Stimulated activated naive CD8-positive, alpha-beta T cell treated with anti-CD3 and anti-CD28 coated beads, Interleukin-15, Interleukin-2, amounts not matched to agents 100 U/mL and 50 U/mL, for 24 hours (primary cell): ENCODE data around the gene AGBL4.

Experiments used
- ATAC-seq: fragments of 150-1000 bp; cut with Tn5 transposase; one replicate; pipeline ENCODE4 v1.10.0; 2021
- DNase-seq: peaks from one replicate; pipeline ENCODE4 v3.0.0; 2021

The AGBL4 gene

GRCh38 chr1:48823168-48823567 is 1200.6 kb downstream of the AGBL4 start:
- DNase-seq (no peak), ATAC-seq (peak; percentile 36)

GRCh38 chr1:48820491-48820890 is 1203.3 kb downstream of the AGBL4 start:
- DNase-seq: no peak
- ATAC-seq: no peak

GRCh38 chr1:48817505-48818114 is 1206.1 kb downstream of the AGBL4 start:
- DNase-seq: peak; percentile 55

GRCh38 chr1:48810740-48811139 is 1213.0 kb downstream of the AGBL4 start:
- ATAC-seq (no peak), DNase-seq (no peak)

More at GRCh38 chr1:48817505-48818114, 1206.1 kb downstream of the AGBL4 start:
- peak; percentile 46 for ATAC-seq

- DNase-seq: no peak
These were observed 1215.3 kb downstream of the AGBL4 start for GRCh38 chr1:48808496-48808895.

GRCh38 chr1:48807554-48808260 is 1216.0 kb downstream of the AGBL4 start:
- DNase-seq: no peak
- no peak for ATAC-seq

More at GRCh38 chr1:48808496-48808895, 1215.3 kb downstream of the AGBL4 start:
- no peak for ATAC-seq

- DNase-seq (no peak), ATAC-seq (no peak)
These were observed 1220.3 kb downstream of the AGBL4 start for GRCh38 chr1:48803474-48803873.

- ATAC-seq (peak; percentile 62), DNase-seq (no peak)
These were observed 1228.9 kb downstream of the AGBL4 start for GRCh38 chr1:48794816-48795215.

GRCh38 chr1:48793863-48794262 is 1229.9 kb downstream of the AGBL4 start:
- peak; percentile 14 for DNase-seq

GRCh38 chr1:48792961-48793360 is 1230.8 kb downstream of the AGBL4 start:
- no peak for ATAC-seq
- DNase-seq: no peak

More at GRCh38 chr1:48793863-48794262, 1229.9 kb downstream of the AGBL4 start:
- ATAC-seq: no peak

GRCh38 chr1:48790397-48790796 is 1233.4 kb downstream of the AGBL4 start:
- no peak for DNase-seq
- peak; percentile 82 for ATAC-seq

- DNase-seq (no peak), ATAC-seq (peak; percentile 8)
These were observed 1233.9 kb downstream of the AGBL4 start for GRCh38 chr1:48789903-48790302.

- DNase-seq (no peak), ATAC-seq (peak; percentile 32)
These were observed 1237.9 kb downstream of the AGBL4 start for GRCh38 chr1:48785869-48786268.

- no peak for DNase-seq
- ATAC-seq: no peak
These were observed 1239.5 kb downstream of the AGBL4 start for GRCh38 chr1:48784301-48784700.

GRCh38 chr1:48777219-48777895 is 1246.4 kb downstream of the AGBL4 start:
- ATAC-seq: no peak

GRCh38 chr1:48776393-48777218 is 1247.1 kb downstream of the AGBL4 start, which contains the start of gene BEND5:
Gene BEND5, minus strand, starts transcription at chr1:48776891. Its CDS starts 60 bp downstream, at chr1:48776831.
- DNase-seq (peak; percentile 75), ATAC-seq (peak; percentile 47)

More at GRCh38 chr1:48777219-48777895, 1246.4 kb downstream of the AGBL4 start:
- no peak for DNase-seq

- DNase-seq (no peak), ATAC-seq (no peak)
These were observed 1247.8 kb downstream of the AGBL4 start for GRCh38 chr1:48775831-48776392.

- DNase-seq: no peak
- ATAC-seq: no peak
These were observed 1250.6 kb downstream of the AGBL4 start for GRCh38 chr1:48773133-48773532.

GRCh38 chr1:48772211-48772610 is 1251.5 kb downstream of the AGBL4 start:
- no peak for ATAC-seq
- DNase-seq: no peak

- DNase-seq (no peak), ATAC-seq (no peak)
These were observed 1252.2 kb downstream of the AGBL4 start for GRCh38 chr1:48771561-48771960.

- DNase-seq (no peak), ATAC-seq (no peak)
These were observed 1255.7 kb downstream of the AGBL4 start for GRCh38 chr1:48767975-48768510.
